ENCODE measurements around the gene GAS6.

The GAS6 gene

GRCh38 chr13:113819731-113820715 lies 43.9 kb downstream of the GAS6 start:
- DNase-seq (ENCODE audit: low spot score) = no peak

GRCh38 chr13:113819341-113819730 lies 44.5 kb downstream of the GAS6 start:
- no peak for DNase-seq (ENCODE audit: low spot score)

GRCh38 chr13:113818700-113819295 lies 45.1 kb downstream of the GAS6 start:
- DNase-seq (ENCODE audit: low spot score) = no peak

GRCh38 chr13:113817860-113818691 lies 45.8 kb downstream of the GAS6 start:
- DNase-seq (ENCODE audit: low spot score) = no peak

GRCh38 chr13:113816946-113817859 lies 46.7 kb downstream of the GAS6 start:
- DNase-seq (ENCODE audit: low spot score) = peak; percentile 93

GRCh38 chr13:113816254-113816929 lies 47.5 kb downstream of the GAS6 start:
- DNase-seq (ENCODE audit: low spot score) = no peak

- no peak for DNase-seq (ENCODE audit: low spot score)
These were observed 48.5 kb downstream of the GAS6 start for GRCh38 chr13:113815151-113816058.

GRCh38 chr13:113814435-113814821 lies 49.4 kb downstream of the GAS6 start:
- peak; percentile 75 for DNase-seq (ENCODE audit: low spot score)

- no peak for DNase-seq (ENCODE audit: low spot score)
These were observed 50.0 kb downstream of the GAS6 start for GRCh38 chr13:113813749-113814434.

GRCh38 chr13:113813070-113813748 lies 50.7 kb downstream of the GAS6 start:
- DNase-seq (ENCODE audit: low spot score) = no peak

GRCh38 chr13:113812178-113813040 lies 51.5 kb downstream of the GAS6 start:
- no peak for DNase-seq (ENCODE audit: low spot score)

- DNase-seq (ENCODE audit: low spot score) = no peak
These were observed 52.6 kb downstream of the GAS6 start for GRCh38 chr13:113811081-113811928.

GRCh38 chr13:113810640-113811039 lies 53.2 kb downstream of the GAS6 start:
- DNase-seq (ENCODE audit: low spot score) = no peak

GRCh38 chr13:113809934-113810333 lies 53.9 kb downstream of the GAS6 start:
- DNase-seq (ENCODE audit: low spot score) = no peak

- DNase-seq (ENCODE audit: low spot score) = no peak
These were observed 55.6 kb downstream of the GAS6 start for GRCh38 chr13:113808058-113808834.

GRCh38 chr13:113806526-113806925 lies 57.4 kb downstream of the GAS6 start:
- no peak for DNase-seq (ENCODE audit: low spot score)

All from GM03348 (cell line).